ENCODE measurements around the gene PLAAT1.

The PLAAT1 gene

GRCh38 chr3:193240850-193241706 is at the start of gene PLAAT1:
Gene PLAAT1, plus strand, starts transcription at chr3:193241222. Its CDS starts 14,429 bp downstream, at chr3:193255651.
- TF ChIP-seq GATA2 (IDR thresholded peaks at IDR 0.05; ENCODE audit: low read depth, low read length) = no peak
- no peak for TF ChIP-seq GATA3 (IDR thresholded peaks at IDR 0.05; ENCODE audit: low read depth, low read length)

- no peak for TF ChIP-seq GATA3 (IDR thresholded peaks at IDR 0.05; ENCODE audit: low read depth, low read length)
- TF ChIP-seq GATA2 (IDR thresholded peaks at IDR 0.05; ENCODE audit: low read depth, low read length) = no peak
Observed at GRCh38 chr3:193194371-193194770, 46.7 kb upstream of the PLAAT1 start.

- no peak for TF ChIP-seq GATA3 (IDR thresholded peaks at IDR 0.05; ENCODE audit: low read depth, low read length)
- no peak for TF ChIP-seq GATA2 (IDR thresholded peaks at IDR 0.05; ENCODE audit: low read depth, low read length)
Observed at GRCh38 chr3:193196746-193197145, 44.3 kb upstream of the PLAAT1 start.

- TF ChIP-seq GATA2 (IDR thresholded peaks at IDR 0.05; ENCODE audit: low read depth, low read length) (no peak), GATA3 (IDR thresholded peaks at IDR 0.05; ENCODE audit: low read depth, low read length) (no peak)
Observed at GRCh38 chr3:193207290-193208273, 33.4 kb upstream of the PLAAT1 start.

GRCh38 chr3:193210618-193211017 is 30.4 kb upstream of the PLAAT1 start:
- TF ChIP-seq GATA3 (IDR thresholded peaks at IDR 0.05; ENCODE audit: low read depth, low read length) = no peak
- no peak for TF ChIP-seq GATA2 (IDR thresholded peaks at IDR 0.05; ENCODE audit: low read depth, low read length)

- TF ChIP-seq GATA2 (IDR thresholded peaks at IDR 0.05; ENCODE audit: low read depth, low read length) (no peak), GATA3 (IDR thresholded peaks at IDR 0.05; ENCODE audit: low read depth, low read length) (no peak)
Observed at GRCh38 chr3:193211173-193211572, 29.8 kb upstream of the PLAAT1 start.

- TF ChIP-seq GATA3 (IDR thresholded peaks at IDR 0.05; ENCODE audit: low read depth, low read length) = no peak
- TF ChIP-seq GATA2 (IDR thresholded peaks at IDR 0.05; ENCODE audit: low read depth, low read length) = no peak
Observed at GRCh38 chr3:193211984-193212383, 29.0 kb upstream of the PLAAT1 start.

GRCh38 chr3:193212844-193213243 is 28.2 kb upstream of the PLAAT1 start:
- TF ChIP-seq GATA3 (IDR thresholded peaks at IDR 0.05; ENCODE audit: low read depth, low read length) (no peak), GATA2 (IDR thresholded peaks at IDR 0.05; ENCODE audit: low read depth, low read length) (no peak)

- TF ChIP-seq GATA2 (IDR thresholded peaks at IDR 0.05; ENCODE audit: low read depth, low read length) (no peak), GATA3 (IDR thresholded peaks at IDR 0.05; ENCODE audit: low read depth, low read length) (no peak)
Observed at GRCh38 chr3:193214445-193214844, 26.6 kb upstream of the PLAAT1 start.

- TF ChIP-seq GATA2 (IDR thresholded peaks at IDR 0.05; ENCODE audit: low read depth, low read length) (no peak), GATA3 (IDR thresholded peaks at IDR 0.05; ENCODE audit: low read depth, low read length) (no peak)
Observed at GRCh38 chr3:193225302-193226125, 15.5 kb upstream of the PLAAT1 start.

GRCh38 chr3:193228206-193228605 is 12.8 kb upstream of the PLAAT1 start:
- TF ChIP-seq GATA2 (IDR thresholded peaks at IDR 0.05; ENCODE audit: low read depth, low read length) = no peak

- TF ChIP-seq GATA3 (IDR thresholded peaks at IDR 0.05; ENCODE audit: low read depth, low read length) (no peak), GATA2 (IDR thresholded peaks at IDR 0.05; ENCODE audit: low read depth, low read length) (no peak)
Observed at GRCh38 chr3:193229851-193230420, 11.1 kb upstream of the PLAAT1 start.

- TF ChIP-seq GATA3 (IDR thresholded peaks at IDR 0.05; ENCODE audit: low read depth, low read length) (no peak), GATA2 (IDR thresholded peaks at IDR 0.05; ENCODE audit: low read depth, low read length) (no peak)
Observed at GRCh38 chr3:193230610-193231009, 10.4 kb upstream of the PLAAT1 start.

Data from SH-SY5Y (cell line).